HG02840 (cell line): ENCODE data around the gene WWC1.
"Not testable (repeated sequence)": the region's sequence is repeated elsewhere in the genome, so short reads cannot be mapped to it uniquely, and the experiment has no call there.

Experiments used
- ATAC-seq: cut with Tn5 transposase; IDR thresholded peaks from one replicate; pipeline ENCODE4 v1.9.1; 2021; ENCODE audit warnings: mild to moderate bottlenecking, moderate library complexity, moderate number of reproducible peaks; ENCODE audit not compliant: unreplicated experiment, low FRiP score

WWC1 gene

DNA sequence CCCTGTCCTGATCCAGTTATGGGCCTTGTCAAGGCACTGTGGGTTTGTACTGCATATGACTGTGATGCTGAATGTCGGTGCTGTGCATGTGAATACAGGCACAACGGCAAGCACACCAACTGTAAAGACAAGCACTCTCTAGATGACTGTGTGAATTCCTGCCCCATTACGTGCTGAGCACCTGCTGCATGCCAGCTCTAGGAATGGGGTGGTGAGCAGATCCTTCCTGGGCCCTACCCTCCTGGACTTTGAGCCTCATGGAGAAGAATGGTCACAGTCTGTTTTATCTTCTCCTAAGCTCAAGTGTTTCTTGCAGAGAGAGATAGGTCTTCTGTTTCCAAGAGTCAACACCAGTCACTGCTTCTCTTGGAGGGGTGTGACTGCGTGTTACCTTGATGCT is 138.9 kb downstream of the WWC1 start:
- no peak for ATAC-seq

DNA sequence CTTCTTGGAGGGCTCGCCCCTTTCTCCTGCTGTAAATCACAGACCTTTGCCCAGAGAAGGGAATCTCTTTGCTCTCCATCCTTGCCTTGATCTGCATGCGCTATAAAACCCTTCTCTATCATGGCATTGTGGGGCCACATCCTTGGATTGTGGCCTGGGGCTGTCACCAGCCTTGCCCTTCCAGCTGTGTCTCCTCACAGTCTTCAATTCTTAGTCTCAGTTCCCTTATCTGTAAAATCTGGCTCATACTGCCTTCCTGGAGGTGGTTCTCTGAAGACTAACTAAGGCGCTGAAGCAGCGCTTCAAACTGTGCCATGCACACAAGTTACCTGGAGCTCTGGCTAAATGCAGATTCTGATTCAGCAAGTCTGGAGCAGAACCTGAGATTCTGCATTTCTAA is 141.5 kb downstream of the WWC1 start:
- ATAC-seq = no peak

DNA sequence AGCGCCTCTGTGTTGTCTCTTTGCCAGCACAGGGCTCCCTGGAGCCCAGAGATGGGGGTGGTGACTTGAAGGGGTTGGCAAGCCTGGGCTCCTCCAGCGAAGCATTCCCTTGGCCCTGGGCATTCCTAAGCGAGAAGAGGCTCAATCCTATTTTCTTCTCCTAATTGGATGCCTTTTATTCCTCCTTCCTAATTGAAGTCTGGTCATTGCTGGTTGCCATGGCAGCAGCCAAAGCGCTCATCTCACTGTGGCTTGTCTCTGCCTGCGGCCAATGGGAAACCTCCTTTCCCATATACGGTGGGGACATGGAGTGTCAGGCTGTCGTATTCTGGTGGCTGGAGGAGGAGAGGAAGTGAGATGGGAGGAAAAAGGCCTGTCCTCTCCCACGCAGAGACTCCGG is 142.6 kb downstream of the WWC1 start:
- no peak for ATAC-seq

DNA sequence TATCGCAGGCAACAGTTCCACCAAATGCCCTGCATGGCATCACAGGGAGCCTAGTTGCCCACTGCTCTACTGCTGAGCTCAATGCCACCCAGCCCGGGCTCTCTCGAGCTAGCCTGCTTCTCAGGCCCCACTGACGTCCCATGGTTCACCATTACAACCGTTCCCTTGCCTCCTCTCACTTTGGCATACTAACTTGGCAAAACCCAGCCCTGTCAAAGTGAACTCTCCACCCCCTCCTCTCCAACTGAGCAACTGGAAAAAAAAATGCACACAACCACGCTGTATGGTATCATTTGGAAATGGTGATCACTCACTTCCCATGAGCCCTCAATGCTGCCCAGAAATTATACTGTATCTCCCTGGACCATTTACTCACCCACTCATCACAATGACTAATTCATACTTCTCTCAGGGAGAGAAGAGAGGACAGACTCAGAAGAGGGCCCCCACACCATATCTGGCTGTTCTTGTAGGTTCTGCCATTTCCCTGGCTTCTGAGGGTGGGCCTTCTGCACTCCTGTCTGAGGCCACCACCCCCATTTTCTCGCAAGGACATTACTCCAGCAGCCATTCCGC is 143.4 kb downstream of the WWC1 start:
- no peak for ATAC-seq

DNA sequence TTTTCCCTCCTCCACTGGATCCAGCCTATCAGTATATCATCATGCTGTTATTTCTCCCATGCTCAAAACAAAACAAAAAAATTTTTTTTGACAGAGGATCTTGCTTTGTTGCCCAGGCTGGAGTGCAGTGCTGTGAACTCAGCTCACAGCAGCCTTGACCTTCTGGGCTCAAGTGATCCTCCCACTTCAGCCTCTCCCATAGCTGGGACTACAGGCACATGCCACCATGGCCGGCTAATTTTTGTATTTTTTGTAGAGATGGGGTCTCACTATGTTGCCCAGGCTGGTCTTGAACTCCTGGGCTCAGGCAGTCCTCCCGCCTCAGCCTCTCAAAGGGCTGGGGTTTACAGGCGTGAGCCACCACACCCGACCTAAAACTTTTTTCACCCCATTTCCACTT is 143.9 kb downstream of the WWC1 start:
- not testable (repeated sequence) for ATAC-seq

DNA sequence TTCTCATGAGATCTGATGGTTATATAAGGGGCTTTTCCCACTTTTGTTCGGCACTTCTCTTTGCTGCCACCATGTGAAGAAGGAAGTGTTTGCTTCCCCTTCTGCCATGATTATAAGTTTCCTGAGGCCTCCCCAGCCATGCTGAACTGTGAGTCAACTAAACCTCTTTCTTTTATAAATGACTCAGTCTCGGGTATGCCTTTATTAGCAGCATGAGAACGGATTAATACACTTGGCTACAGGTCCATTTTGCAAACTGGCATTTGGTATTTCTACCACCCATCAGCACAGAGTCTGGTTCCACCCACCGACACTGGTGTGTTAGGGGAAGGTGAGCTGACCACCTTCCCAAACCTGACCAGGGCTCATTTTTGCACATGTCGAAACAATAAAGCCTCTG is 146.9 kb downstream of the WWC1 start:
- no peak for ATAC-seq

DNA sequence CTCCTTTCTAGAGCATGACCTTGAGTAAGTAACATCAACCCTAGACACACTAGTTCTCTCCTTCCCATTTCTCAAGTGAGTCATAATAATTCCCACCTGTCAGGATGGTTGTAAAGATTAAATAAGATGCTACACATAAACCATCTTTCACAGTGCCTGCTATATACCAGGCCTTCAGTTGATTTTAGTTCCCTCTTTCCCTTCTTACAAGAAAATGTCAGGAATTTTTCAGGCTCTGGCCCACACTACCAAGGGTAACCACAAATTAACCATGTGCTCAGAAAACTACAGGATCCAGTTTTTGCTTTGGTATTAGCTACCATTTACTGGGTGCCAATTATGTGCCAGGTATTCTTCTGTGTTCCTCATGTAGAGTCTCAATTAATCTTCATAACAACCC is 152.1 kb downstream of the WWC1 start:
- ATAC-seq = no peak

DNA sequence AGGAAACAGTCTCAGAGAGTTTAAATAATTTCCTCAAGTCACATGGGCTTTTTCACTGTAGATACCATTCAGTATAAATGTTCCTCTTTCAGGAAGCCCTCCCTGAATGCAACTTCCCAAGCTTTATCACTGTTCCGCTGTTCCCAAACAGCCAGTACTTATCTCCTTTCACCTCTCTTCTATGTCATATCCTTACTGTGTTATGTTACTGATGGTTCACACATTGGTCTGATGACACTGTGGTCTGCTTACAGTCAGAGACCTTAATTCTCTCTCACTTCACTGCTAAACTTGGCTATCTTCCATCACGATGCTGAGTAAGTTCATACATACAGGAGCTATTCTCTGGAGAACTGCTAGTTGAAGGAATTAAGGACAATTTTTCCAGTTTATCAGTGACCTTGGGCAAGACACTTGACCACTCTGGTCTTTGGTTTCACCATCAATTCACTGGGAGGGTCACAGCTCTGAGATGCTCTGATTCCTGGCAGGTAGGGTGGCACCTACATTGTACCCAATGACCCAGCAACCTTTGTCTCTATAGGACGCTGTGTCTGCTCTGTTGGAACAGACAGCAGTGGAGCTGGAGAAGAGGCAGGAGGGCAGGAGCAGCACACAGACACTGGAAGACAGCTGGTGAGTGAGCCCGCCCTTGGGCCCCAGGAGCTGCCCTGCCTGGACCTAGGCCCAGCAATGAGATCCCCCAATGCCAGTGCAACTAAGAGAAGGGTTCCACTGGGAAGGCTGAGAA is 152.7 kb downstream of the WWC1 start:
- no peak for ATAC-seq

DNA sequence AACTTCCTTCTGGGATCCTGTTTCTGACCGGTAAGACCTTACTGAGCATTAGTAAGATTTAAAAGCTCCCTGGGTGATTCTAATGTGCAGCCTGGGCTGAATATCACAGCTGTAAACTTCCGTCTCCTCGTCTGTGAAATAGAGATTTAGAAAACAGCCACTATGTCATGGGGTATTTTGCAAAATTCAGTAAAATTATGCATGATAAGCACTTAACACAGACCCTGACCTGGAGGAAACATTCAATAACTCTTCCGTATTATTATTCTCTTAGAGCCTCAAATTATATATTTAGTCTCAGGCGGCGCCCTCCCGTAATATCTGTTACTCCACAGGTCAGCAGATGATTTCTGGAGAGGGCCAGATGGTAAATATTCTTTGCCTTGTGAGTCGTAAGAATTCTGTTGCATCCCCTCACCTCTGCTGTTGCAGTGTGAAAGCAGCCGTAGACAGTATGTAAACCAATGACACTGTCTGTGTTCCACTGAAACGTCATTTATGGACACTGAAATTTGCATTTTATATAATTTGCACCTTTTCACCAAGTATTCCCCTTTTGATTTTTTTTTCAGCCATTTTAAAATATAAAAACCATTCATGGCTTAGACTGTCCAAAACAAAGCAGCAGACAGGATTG is 155.7 kb downstream of the WWC1 start:
- ATAC-seq = no peak

DNA sequence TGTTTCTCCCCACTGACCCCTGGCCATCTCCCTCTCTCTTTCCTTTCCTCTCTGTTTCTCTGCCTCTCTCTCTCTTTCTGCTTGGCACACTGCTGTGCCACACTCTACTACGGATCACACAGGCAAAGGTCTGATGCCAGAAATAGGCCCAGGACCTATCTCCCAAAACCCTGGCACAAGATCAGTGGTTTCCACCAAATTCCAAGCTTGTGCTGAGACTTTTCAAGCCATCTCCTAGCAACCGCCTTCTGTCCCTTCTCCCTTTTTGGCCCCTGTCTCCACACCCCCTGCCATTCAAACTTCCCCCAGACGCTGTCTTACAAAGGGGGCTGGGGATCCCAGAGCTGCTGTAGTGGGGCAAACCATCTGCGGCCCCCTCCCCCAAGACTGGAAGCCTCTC is 156.4 kb downstream of the WWC1 start:
- no peak for ATAC-seq

DNA sequence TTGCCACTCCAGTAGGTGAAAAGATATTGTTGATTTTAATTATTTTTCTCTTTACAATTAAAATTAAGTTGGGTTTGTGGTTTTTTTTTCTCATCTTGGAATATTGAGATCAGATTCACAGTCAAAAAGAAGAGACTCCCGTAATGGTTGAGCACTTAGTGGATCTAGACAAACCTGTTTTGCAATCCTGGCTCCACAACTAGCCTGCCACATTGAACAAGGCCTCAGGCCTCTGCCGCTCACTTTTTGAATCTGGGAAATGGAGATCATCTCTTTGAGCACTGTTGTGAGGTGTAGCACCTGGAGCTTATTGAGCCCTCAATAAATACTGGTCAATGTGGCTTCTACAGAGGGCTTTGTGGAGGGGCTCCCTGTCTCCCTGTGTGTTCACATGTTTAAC is 157.7 kb downstream of the WWC1 start:
- no peak for ATAC-seq

DNA sequence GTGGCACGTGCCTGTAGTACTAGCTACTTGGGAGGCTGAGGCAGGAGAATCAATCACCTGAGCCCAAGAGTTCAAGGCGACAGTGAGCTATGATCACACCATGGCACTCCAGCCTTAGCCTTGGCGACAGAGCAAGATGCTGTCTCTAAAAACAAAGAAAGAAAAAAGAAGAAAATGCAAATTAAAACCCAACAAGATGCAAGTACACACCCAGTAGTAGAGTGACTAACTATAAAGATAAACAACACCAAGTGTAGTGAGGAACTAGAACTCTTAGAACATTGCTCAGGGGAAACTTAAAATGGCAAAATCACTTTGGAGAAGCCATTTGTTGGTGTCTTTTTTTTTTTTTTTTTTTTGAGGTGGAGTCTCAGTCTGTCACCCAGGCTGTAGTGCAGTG is 160.1 kb downstream of the WWC1 start:
- no peak for ATAC-seq

DNA sequence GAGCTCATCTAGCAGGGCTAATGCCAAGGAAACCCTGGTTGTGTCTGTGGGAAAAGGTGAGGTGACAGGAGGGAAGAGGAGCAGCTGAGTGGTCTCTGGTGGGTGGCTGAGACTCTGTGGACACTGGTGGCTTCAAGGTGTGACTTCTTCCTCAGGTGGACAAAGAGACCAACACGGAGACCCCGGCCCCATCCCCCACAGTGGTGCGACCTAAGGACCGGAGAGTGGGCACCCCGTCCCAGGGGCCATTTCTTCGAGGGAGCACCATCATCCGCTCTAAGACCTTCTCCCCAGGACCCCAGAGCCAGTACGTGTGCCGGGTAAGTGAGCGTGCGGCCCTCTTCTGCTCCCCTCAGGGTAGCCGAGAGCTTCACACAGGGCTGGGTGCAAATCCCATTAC is 163.8 kb downstream of the WWC1 start:
- ATAC-seq = no peak

DNA sequence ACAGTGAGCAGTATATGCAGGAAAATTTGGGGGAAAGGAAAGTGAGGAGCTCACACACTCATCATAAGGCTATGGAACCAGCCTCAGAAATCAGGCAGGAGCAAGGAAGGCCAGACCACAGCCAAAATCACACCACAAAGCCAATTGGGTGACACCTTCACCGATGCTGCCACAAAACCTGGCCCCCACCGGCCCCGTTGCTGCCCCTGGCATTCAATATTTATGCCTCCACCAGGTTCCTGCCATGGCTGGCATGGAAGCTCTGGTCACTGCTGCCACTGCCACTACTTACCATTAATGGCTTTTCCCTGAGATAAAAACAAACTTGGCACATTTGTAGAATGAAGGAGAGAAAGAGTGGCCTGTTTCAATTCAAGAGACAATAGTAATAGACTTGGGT is 166.1 kb downstream of the WWC1 start:
- ATAC-seq = no peak

DNA sequence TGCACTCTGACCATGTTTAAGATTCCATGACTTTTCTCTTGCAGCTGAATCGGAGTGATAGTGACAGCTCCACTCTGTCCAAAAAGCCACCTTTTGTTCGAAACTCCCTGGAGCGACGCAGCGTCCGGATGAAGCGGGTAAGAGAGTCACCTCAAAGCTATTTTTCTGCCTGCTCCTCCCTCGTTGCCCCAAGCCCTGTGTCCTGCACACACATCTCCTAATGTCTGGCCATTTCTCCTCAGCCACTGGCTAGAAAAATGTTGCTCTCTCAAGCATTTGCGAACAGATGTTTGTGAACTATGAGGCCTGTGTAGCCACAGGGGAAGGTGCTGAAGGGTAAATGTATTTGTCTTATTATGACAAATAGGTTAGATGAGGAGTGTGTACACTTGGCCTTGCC is 169.2 kb downstream of the WWC1 start:
- ATAC-seq = no peak

DNA sequence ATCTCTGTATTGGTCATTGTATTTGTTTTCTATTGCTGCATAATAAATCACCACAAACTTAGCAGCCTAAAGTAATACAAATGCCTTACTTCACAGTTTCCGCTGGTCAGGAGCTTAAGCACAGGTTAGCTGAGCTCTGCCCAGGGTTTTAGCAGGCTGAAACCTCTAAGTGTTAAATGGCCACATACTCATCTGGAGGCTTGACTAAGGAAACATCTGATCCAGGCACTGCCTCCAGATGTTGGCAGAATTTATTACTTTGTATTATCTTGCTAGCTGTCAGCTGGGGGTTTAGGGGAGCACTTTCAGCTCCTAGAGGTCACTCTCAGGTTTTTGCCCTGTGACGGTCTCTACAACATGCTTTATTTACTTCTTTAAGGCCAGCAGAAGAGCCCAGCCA is 171.6 kb downstream of the WWC1 start:
- ATAC-seq = no peak

DNA sequence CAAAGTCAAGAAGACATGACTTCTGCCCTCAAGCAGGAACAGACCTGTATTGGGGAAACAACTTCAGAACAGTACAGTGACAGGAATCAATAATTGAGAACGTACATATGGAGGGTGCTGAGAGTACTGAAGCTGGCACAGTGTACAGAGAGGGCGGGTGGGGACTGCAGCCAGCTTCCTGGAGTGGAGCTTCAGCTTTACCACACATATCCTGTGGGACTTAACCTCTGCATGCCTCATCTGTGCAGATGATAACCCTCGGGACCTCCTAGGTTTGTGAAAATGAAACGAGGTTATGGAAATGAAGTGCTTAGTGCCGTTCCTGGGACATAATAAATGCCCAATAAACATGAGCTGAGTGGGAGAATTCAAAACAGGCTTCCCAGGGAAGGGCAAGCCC is 172.8 kb downstream of the WWC1 start:
- ATAC-seq = no peak

DNA sequence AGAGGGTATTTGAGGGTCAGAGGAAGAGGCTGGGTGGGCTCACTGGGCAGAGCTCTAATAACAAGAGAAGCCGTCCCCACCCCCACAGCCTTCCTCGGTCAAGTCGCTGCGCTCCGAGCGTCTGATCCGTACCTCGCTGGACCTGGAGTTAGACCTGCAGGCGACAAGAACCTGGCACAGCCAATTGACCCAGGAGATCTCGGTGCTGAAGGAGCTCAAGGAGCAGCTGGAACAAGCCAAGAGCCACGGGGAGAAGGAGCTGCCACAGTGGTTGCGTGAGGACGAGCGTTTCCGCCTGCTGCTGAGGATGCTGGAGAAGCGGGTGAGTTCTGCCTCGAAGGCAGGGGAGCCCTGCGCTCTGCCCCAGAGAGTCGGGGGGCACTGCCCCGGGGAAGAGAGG is 173.2 kb downstream of the WWC1 start:
- ATAC-seq = no peak

DNA sequence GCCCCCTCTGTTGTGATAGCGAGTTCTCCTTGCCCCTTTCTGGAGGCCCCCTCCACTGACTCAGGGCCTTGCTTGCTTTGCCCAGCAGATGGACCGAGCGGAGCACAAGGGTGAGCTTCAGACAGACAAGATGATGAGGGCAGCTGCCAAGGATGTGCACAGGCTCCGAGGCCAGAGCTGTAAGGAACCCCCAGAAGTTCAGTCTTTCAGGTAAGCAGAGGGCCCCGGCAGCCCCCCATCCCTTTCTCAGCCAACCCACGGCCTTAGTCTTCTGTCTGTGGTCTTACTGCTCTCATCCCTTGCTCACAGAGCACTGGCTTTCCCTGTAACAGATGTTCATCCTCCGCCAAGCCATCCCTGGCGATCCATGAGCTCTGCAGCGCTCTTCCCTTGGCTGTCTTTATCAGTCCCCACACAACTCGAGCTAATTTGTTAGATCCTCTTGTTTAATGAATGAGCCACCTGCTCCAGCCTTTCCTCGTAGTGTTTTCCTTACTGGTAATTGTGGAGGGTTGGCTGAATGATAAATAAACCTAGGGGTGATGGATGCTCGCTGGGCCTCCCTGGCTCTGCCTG is 176.4 kb downstream of the WWC1 start:
- no peak for ATAC-seq

DNA sequence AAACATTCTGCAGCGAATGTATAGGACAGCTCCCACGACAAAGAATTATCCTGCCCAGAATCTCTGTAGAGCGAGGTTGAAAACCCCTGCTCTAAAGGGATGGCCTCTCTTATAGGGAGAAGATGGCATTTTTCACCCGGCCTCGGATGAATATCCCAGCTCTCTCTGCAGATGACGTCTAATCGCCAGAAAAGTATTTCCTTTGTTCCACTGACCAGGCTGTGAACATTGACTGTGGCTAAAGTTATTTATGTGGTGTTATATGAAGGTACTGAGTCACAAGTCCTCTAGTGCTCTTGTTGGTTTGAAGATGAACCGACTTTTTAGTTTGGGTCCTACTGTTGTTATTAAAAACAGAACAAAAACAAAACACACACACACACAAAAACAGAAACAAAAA is 177.4 kb downstream of the WWC1 start:
- ATAC-seq = no peak

DNA sequence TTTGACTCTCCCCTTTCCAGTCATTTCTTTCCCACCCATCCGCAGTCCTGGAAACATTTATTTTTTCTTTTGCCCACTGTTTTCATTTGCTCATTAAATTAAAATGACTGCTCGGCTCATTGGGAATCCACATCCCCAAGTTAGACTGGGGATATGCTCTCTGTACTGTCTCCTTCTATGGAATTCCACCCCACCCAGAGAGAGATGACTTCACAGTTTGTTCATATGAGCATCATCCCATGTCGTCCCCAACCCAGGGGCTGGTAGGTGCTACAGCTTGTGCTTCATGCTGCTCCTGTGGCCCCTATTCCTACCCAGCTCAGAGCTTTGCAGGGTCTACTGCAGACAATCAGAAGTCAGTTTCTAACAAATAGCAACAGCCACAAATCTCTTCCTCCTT is 178.4 kb downstream of the WWC1 start:
- no peak for ATAC-seq

DNA sequence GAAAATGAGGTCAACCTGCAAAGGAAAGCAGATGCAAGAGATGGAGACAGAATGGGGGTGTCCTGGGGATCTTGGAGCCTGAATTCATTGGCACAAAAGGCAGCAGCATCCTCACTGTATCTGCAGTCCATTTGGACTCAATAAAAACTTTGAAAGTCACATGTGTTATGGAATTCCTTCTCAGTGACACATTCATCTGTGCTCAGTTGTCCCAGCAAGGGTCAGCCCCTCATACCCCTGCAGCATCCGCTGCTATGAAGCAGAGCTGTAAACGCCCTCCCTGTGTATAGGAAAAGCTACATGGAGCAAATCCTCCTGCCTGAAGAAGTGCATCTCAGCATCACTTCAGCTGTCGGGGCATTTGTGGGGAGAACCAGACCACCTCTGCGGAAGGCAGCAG is 180.3 kb downstream of the WWC1 start:
- no peak for ATAC-seq
